ENCODE measurements around the gene PRR33.
"Not testable (repeated sequence)": the region's sequence is repeated elsewhere in the genome, so short reads cannot be mapped to it uniquely, and the experiment has no call there.

The PRR33 gene

DNA sequence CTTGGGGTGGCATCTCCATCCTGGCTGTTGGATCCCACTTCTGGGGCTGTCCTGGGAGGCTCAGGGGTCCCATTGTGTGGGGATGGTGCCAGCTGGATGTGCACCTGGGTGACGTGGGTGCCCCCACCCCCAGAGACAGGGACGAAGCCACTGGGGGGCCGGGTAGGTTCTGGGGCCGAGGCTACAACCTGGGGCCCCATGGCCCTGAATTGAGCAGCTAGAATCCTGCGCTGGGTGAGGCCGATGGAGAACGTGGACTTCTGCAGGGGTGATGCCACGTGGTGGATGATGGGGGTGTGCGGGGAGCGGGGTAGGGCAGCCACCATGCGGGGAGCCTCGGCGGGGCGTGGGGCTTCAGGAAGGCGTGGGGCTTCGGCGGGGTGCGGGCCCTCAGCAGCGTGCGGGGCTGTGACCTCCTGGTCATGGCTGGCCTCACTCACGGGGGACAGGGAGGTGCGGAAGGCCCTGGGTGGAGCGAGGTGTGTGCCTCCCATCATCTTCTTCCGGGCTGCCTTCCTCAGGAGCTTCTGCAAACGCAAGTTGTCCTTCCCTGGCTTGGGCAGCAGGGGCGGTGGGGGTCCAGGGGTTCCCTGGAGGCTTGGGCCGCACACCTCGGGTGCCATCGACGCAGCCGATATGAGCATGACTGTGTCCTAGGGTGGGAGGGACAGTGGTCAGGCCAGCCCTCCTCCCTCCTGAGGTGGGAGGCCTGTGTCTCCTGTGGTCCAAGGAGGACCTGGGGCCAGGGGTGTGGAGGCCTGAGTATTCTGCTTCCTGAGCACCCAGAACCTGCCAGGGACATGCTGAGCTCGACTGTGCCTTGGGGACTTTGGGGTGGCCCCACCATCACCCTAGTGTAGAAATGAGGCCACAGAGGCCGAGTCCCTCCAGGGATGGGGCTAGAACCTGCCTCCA is 1.5 kb downstream of the PRR33 start:
- in situ Hi-C loops (cut with MboI; ENCODE audit: low sequenced_read_pairs) = no loop called here

DNA sequence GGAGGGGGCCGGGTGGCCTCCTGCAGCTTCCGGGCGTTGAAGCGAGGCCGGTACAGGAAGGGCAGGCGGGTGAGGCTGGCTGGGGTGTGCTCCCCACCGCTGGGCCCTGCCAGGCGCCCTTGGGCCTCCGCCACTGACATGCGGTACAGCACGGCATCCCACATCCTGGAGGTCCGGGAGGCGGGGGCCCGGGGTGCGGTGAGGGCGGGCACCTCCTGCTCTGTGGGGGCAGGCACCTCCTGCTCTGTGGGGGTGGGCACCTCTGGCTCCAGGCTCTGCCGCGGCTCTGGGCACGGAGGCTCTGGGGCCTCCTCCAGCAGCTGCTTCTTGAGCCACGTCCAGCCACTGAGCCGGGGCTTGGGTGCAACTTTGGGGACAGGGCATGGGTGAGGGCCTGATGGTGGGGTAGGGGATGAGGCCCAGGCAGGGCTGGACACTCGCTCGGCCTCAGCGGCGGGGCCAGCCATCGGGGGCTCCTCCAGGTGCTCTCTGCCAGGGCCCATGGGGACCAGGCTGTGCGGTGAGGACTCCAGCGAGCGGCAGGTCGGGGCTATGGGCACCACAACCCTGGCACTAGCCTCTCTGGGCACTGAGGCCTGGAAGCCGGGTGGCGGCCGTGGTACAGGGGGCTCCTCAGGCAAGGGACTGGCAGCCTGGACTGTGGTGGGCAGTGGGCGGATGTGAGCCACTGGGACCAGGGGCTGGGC is 2.3 kb downstream of the PRR33 start:
- in situ Hi-C loops (cut with MboI; ENCODE audit: low sequenced_read_pairs) = no loop called here

DNA sequence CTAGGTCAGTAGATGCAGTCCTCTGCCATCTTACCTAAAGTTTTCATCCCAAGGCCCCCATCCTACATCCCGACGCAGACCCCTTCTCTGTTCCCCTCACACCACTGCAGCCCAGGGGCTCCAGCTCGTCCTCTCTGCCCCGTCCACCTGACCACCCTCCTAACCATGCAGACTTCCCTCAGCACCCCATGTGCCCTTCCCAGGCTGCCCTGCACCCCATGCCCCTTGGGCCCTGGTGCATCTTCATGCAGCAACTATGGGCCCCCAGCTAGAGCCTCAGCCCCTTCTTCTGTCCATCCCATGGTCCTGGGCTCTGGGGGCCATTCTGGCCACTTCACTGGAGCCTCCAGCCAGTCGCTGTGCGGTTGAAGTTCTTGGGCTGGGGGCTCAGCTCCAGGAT is 2.9 kb downstream of the PRR33 start:
- in situ Hi-C loops (cut with MboI; ENCODE audit: low sequenced_read_pairs) = no loop called here

DNA sequence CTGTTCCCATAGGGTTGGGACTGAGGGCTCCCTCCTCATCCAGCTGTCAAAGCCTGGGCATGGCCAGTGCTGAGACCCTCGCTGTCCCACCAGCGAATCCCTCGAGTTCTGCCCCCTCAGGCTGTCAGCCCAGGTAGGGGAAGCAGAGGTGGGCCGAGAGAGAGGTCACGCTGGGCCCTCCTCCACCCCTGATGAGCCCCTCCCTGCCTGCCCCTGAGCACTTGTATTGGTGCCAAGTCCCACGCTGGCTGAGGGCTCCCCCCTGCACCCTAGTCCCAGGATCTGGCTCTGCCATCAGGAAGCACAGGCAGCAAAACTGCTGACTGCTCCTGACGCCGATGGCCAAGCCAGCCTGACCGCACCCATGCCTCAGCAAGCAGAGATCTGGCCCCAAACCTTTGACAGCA is 3.3 kb downstream of the PRR33 start:
- in situ Hi-C loops (cut with MboI; ENCODE audit: low sequenced_read_pairs) = no loop called here

DNA sequence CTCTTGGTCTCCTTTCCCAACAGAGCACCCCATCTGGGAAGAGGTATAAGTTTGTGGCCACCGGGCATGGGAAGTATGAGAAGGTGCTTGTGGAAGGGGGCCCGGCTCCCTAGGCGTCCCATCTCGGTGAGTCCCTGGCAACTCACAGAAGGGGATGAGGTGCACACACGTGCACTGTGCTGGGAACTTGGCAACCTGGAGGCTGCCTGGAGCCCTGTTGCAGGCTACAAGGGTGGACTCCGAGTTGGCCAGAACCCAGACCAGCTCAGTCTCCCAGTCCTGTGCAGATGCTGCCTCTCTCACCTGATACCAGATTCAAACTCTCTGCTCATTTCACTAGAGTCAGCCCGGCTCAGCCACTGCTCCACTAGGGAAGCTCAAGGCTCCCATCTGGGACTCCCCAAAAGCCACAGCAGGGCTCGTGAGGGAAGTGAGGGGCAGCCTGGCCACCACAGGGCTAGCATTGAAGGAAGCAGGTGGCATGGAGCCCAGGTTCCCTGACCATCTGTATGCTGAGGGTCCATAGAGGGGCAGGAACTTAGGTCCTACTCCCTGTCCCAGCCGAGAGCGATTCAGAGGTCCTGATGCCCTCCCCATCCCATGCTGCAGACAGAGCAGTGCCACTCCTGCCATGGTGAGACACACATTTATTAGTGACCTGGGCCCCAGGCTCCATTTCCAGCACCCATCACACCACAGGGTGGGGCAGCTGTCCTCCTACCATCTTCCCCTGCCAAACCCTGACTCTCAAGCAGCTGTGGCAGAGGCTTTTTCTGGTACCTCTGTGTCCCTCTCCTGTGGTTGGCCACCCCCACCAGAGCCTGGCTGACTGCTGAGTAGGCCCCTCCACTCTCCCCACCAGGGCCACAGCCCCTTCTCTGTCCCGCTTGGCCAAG is 4.0 kb downstream of the PRR33 start:
- in situ Hi-C loops (cut with MboI; ENCODE audit: low sequenced_read_pairs) = no loop called here

DNA sequence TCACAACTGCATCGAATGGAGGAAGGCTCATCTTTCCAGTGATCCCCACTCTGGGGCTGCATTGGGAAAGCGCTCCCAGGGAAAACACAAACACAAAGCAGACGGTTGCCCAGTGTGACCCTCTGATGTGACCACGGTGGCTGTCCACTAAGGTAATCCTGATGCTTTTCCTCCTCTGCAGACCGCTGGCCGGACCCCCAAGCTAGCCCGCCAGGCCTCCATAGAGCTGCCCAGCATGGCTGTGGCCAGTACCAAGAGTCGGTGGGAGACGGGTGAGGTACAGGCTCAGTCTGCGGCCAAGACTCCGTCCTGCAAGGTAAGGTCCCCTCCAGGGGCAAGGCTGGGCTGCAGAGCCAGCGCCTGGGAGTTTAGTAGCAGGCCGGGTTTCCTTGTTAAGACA is 5.1 kb downstream of the PRR33 start:
- in situ Hi-C loops (cut with MboI; ENCODE audit: low sequenced_read_pairs) = not testable (repeated sequence)

DNA sequence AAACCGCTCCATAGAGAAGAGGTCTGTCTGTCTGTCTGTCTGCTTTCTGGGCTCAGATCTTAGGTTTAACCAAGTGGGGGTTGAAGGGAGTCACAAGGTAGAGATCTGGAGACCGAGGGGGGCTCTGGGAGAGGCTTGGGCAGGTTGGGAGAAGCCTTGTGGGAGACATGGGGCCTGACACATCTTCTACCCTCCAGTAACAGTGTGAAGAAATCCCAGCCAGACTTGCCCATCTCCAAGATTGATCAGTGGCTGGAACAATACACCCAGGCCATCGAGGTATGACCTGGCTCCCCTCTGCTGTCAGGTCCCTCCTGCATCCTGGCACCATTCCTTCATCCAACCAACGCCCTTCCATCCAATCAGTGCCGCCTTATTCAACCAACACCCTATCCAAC is 7.4 kb downstream of the PRR33 start:
- in situ Hi-C loops (cut with MboI; ENCODE audit: low sequenced_read_pairs) = no loop called here

DNA sequence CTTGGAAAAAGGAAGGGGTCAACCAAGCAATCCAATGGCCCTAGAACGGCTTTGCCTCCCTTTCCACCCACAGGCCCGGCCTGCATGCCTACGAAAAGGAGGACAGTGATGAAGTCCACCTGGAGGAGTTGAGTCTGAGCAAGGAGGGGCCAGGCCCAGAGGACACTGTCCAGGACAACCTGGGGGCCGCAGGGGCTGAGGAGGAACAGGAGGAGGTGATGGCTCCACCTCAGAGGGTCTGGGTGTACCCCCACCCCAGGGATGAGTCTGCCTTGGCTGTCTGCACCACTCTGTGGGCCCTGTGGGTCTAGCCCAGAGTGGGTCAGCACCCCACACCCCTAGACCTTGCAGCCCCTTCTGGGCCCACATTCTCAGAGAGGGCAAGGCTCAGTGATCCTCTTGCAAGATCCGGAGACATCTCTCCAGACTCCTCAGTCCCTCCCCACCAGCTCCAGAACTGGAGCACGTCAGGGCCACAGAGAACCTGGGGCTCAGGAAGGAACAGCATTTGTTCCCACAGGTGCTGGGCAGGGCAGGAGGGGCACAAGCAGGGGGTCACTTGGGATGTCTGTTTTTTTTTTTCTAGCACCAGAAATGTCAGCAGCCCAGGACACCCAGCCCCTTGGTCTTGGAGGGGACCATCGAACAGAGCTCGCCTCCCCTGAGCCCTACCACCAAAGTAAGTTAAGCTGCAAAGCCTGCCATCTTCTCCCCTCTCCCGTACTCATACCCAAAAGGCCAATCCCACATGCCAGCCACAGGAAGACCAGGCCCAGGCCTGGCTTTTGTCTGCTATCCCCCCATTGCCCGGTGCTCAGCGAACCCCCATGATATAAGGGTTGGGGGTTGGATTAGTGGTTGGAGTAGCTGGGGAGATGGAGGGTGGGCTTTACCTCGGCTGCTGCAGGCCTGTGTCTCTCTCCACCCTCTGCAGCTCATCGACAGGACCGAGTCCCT is 8.1 kb downstream of the PRR33 start:
- in situ Hi-C loops (cut with MboI; ENCODE audit: low sequenced_read_pairs) = no loop called here

DNA sequence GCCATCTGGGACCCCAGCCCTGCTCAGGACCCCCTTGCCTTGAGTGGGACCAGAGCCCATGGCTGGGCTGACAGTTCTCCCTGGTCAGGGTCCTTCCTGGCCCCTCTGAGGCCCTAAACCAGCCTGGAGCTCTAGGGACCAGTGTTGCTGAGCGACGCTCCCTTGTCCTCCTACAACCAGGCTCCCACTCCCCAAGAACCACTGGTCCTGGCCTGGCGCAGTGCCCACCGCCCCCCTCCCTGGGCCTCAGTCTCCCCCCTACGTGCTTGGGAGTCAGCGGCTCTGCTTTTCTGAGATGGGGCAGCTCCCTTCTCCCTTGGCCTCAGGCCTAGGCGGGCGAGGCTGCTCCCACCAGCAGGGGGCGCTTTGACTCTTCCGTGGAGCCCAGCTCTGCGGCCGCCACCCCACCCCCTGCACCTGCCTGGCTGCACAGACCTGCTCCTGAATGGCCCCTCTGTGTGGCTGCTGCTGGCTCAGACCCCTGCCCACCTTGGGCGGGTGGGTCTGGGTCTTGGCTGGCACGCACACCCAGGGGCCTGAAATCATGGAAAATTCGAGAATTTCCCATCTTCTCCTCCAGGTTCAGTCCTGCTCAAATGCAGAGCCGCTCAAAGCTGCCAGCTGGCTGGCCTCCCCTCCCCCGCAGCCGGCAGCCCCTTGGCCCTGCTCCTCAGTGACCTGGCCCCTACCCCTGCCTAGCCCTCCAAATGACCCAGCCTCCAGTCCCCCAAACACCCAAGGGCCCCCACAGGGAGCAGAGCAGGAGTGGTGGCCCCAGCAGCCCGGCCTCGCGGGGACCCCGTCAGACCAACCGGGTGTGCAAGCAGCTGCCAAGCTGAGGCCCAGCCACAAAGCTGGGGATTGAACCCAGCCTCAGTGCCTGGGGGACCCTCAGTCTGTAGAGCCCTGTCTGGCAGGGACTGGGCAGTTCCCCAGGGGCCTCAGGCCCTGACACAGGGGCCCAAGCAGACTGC is 9.1 kb downstream of the PRR33 start:
- in situ Hi-C loops (cut with MboI; ENCODE audit: low sequenced_read_pairs) = no loop called here

DNA sequence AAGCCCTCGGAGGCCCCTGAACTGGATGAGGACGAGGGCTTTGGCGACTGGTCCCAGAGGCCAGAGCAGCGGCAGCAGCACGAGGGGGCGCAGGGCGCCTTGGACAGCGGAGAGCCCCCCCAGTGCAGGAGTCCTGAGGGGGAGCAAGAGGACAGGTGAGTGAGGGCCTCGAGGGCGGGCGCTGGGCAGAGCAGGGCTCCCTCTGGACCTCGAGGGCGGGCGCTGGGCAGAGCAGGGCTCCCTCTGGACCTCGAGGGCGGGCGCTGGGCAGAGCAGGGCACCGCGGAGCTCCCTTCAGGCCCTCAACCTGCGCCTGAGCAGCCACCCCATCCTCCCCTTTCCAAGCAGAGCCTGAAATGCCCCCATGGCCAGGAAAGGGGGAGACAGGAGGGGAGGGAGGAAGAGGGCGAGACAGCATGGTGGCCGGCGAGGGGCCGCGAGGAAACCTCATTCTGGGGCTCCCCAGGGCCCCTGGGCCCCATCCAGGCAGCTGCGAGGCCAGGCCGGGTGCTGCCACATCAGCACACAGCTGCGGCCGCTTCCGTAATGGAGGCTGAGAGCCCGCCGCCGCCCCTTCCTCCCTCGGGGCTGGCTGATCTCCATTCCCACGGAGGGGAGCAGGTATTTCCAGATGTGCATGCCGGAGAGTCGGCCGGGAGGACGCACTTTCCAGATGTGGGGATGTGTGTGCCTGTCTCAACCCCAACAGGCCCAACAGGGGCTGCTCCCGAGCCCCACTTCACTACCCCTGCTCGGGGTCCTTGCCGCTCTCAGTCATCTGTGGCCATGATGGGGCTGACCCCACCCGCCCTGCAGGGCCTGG is 10.0 kb downstream of the PRR33 start:
- in situ Hi-C loops (cut with MboI; ENCODE audit: low sequenced_read_pairs) = no loop called here

DNA sequence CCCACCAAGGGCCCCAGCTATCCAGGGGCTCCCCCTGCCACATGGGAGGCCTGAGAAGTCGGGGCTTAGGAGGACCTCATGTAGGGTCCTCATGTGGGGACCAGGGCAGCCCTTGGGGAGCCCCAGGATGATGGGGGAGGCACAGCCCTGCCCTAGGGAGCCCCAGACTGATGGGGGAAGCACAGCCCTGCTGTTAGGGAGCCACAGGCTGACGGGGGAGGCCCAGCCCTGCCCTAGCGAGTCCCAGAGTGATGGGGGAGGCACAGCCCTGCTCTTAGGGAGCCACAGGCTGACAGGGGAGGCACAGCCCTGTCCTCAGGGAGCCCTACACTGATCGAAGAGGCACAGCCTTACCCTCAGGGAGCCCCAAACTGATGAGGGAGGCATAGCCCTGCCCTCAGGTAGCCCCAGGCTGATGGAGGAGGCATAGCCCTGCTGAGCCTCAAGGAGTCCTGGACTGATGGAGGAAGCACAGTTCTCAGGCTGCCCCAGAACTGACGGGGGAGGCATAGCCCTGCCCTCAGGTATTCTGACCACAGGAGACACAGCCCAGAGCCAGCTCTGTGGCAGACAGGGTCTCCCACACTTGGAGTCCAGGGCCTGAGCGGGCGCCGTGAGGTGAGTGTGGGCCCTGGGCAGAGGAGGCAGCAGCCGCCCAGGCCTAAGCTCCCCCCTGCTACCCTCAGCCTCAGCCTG is 10.8 kb downstream of the PRR33 start:
- in situ Hi-C loops (cut with MboI; ENCODE audit: low sequenced_read_pairs) = no loop called here

DNA sequence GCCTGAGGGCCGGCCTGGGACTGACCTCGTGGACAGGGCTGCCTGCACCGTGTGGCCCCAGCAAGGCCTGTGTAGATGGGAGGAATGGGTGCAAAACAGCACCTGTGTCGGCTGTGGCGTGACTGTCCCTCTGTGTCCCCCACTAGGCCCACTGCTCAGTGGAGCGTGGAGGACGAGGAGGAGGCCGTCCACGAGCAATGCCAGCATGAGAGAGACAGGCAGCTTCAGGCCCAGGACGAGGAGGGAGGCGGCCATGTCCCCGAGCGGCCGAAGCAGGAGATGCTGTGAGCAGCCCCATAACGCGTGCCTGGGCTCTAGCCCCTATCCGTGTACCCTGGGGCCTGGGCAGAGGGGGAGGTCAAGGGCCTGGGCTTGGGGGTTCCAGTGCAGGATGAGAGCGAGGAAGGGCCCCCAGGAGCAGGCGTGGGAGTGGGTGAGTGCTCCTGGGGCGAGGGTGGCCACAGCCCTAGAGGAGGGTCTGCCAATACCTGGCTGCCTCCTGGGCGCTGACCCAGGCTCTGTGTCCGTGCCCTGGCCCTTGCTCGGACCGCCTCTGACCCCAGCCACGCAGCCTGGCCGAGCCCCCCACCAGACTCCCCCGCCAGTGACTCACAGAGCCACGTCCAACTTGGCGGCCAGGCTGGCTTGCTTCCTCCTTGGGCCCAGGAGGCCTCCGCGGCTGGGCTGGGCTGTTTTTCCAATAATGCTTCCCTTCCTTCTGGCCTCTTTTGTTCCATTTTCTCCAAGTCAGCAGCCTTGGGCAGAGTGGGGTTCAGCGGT is 11.6 kb downstream of the PRR33 start:
- in situ Hi-C loops (cut with MboI; ENCODE audit: low sequenced_read_pairs) = no loop called here

DNA sequence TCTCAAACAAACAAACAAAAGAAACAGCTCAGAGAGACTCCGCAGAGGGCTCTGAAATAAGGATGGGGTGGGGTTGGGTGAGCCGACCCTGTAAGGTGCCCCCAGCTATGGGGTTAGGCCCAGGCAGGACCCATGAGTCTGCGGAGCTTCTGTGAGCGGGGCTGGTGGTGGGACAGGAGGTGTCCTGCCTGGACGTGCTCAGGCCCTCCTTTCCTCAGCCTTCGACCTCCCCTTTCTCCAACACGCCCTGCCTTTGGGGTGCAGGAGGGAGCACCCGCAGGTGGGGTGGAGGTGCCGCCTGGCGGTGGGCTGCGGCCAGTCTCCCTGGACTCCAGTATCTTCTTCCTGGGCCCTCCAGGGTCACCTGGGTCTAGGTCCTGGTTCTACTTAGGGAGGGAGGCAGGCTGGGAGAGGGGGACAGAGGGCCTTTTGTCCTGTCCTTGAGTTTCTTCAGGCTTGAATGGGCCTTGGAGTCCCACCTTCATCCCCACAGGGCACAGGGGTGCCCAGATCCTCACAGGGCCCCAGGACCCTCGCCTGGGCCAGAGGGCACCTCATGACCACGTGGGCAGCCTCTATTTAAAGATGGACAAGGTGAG is 12.3 kb downstream of the PRR33 start:
- in situ Hi-C loops (cut with MboI; ENCODE audit: low sequenced_read_pairs) = no loop called here

DNA sequence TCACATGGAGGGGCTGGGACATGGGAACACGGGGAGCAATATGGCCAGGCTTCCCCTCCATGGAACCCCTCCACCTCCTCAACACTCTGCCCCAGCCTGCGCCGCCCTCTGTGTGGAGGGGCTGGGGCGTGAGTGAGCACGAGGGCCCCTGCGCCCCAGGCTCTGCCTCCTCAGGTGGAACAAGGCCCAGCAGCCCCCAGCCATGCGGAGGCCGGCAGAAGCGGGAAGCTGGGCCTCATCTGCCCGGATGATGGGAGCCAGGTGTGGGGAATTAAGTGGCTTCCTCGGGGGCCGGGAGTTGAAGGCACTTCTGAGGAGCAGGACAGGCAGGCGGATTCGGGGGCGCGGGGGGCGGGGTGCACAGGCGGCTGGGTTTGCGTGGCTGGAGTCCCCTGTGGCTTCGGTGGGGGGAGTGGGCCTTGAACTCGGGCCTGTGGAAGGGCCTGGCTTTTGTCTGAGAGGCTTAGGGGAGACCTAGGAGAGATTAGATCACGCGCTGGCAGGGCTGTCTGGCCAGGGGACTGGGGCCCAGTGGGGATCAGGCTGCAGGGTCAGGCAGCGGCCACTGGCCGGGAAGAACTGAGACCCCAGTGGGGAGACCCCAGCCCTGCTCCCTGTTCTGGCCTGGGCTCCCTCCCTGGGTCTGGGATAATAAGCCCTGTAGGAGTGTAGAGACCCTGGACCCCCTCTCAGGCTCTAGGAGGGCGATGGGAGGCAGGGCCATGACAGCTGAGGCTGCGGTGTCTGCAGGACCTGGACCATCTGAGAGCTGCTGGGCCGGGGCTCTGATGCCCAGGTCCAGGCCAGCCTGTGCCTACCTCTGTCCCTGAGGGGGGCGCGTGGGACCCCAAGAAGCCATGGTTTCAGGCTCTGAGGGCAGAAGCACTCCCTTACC is 13.3 kb downstream of the PRR33 start:
- in situ Hi-C loops (cut with MboI; ENCODE audit: low sequenced_read_pairs) = no loop called here

Measured in HL-60/S4 treated with phorbol 12-myristate 13-acetate at 8.2 ng/mL for 4 days and 3 days (cell line).